ENCODE results near the gene ITIH3. TPM values are rescaled to one million over a fixed set of nuclear protein-coding genes. Genes with fewer than 3 reads are reported as not detected.

ITIH3 gene
- total and polyA plus RNA-seq, 2 of the 8 experiments (the other 6 are each of a cell fraction or from before 2014, with no cell fraction given) = not detected

DNA sequence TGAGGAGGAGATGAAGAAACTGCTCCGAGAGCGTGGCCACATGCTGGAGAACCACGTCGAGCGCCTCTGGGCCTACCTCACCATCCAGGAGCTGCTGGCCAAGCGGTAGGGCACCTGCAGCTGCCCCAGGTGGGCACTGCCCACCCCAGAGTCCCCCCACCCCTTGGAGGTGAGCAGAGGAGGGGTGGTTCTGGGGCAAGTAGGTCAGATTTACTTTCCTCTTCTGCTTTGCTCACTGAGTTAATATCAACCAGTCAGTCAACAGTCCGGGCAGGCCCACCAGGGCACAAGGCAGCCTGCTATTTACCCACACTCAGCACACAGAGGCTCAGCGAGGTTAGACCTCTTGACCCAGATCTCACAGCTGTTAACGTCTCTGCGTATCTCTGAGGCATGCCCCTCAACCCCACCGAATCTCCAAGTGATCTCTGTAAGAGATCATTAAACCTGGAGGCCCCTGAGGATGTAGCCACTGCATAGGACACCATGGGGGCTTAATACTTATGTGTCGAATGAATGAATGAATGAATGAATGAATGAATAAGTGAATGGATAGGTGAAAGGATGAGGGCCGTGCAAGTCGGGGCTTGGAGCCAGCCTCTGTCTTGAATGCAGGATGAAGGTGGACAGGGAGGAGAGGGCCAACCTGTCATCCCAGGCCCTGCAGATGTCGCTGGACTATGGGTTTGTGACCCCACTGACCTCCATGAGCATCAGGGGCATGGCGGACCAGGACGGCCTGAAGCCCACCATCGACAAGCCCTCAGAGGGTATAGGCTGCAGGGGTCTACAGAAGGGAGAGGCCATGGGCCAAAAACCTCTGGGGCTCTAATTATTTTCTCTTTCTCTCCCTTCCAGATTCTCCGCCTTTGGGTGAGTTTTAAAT is 8.0 kb upstream of the ITIH3 start (continued):
- TF ChIP-seq CHD7 (IDR thresholded peaks at IDR 0.05; ENCODE audit: insufficient replicate concordance, low read length) (no peak), TEAD4 (IDR thresholded peaks at IDR 0.05; ENCODE audit: low read depth, low read length) (no peak), NANOG (IDR thresholded peaks at IDR 0.05; ENCODE audit: insufficient read depth, low read depth, low read length, poor library complexity, severe bottlenecking) (no peak), YY1 (IDR thresholded peaks at IDR 0.05; ENCODE audit: low read depth, low read length) (no peak), KDM4A (IDR thresholded peaks at IDR 0.05; ENCODE audit: low read depth, low read length, severe bottlenecking) (no peak), SP2 (IDR thresholded peaks at IDR 0.05; ENCODE audit: low read length) (no peak), CEBPB (IDR thresholded peaks at IDR 0.05; ENCODE audit: low read depth, low read length) (no peak)
- TF ChIP-seq, protein P1, sequence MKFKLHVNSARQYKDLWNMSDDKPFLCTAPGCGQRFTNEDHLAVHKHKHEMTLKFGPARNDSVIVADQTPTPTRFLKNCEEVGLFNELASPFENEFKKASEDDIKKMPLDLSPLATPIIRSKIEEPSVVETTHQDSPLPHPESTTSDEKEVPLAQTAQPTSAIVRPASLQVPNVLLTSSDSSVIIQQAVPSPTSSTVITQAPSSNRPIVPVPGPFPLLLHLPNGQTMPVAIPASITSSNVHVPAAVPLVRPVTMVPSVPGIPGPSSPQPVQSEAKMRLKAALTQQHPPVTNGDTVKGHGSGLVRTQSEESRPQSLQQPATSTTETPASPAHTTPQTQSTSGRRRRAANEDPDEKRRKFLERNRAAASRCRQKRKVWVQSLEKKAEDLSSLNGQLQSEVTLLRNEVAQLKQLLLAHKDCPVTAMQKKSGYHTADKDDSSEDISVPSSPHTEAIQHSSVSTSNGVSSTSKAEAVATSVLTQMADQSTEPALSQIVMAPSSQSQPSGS (IDR thresholded peaks at IDR 0.05; ENCODE audit: low read length) = no peak
